Measurements from ENCODE around the gene NEK6.

DNA sequence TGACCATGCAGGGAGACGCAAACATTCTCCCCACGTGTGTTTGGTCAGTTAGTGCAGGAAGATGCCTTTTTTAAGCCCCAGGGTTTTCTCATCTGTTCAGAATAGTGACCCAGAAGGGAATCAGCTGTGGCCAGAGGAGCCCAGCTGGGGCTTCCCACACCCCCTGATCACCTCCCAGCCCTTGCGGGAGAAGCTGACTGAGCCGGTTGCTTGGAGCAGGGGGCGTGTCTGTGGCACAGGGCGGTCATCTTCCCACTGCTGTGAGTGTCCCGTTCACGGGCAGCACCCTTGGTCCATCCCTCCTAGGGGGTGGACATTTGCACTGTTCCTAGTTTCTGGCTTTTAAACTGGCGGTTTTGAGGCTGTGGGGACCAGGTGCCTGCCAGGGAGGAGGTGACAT lies 69.7 kb downstream of the NEK6 start:
- TF ChIP-seq, protein P1, sequence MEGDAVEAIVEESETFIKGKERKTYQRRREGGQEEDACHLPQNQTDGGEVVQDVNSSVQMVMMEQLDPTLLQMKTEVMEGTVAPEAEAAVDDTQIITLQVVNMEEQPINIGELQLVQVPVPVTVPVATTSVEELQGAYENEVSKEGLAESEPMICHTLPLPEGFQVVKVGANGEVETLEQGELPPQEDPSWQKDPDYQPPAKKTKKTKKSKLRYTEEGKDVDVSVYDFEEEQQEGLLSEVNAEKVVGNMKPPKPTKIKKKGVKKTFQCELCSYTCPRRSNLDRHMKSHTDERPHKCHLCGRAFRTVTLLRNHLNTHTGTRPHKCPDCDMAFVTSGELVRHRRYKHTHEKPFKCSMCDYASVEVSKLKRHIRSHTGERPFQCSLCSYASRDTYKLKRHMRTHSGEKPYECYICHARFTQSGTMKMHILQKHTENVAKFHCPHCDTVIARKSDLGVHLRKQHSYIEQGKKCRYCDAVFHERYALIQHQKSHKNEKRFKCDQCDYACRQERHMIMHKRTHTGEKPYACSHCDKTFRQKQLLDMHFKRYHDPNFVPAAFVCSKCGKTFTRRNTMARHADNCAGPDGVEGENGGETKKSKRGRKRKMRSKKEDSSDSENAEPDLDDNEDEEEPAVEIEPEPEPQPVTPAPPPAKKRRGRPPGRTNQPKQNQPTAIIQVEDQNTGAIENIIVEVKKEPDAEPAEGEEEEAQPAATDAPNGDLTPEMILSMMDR (conservative IDR thresholded peaks at IDR 0.05) = no peak
- TF ChIP-seq EZH2 (IDR thresholded peaks at IDR 0.05; ENCODE audit: low read depth) = no peak

Measured in PC-9 (cell line).